K562 treated with DMSO at 1 percent for 24 hours (cell line): ENCODE measurements around the gene FAM72B. TPM values are rescaled to one million over a fixed set of nuclear protein-coding genes. Genes with fewer than 3 reads are reported as not detected.

Source experiments
- total RNA-seq: library from RNA; unstranded; fragments of 300-600 nt; gene quantifications from 2 replicates; pipeline ENCODE4 v1.2.3, GENCODE V29; 2022; ENCODE audit warnings: low read depth; ENCODE audit not compliant: insufficient read depth

FAM72B gene
- 10.0 and 12.1 TPM in 2 replicates for total RNA-seq

DNA sequence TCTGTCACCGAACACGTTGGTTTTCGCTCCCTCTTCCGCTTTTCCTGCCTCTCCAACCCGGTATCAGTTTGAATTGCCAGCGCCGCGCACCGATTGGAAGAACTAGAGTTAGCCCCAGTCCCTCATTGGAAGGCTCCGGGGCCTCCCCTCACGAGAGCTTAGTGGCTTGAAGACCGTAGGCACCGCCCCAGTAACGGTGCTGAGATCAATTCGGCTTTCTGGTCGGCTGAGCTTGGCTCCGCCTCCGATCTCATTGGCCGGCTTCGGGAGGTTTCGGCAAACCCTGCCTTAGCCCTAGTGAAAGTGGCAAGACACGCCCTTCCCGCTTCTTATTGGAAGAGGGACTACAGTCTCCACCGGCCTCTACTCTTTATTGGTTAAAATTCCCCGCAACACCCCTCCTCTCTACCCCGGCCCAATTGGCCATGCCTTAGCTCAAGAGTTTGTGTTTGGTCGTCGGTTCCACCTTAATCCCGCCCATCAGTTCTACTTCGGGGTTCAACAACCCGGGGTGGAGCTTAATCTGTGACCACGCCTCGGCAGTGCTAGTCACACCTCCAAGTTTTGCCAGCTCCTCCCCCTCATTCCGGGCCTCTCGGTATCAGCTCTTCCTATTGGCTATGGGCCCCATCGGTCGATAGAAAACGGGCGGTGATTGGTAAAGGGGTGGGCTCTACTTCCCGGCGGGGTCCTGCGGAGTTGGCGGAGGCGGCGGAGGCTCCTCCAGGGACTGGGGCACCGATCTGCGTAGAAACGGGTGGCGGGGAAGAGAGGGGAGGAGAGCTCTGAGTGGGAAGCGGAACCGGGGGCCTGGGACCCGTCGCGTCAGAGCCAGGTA lies at the start of gene FAM72B, which contains the start of gene SRGAP2C:
Gene FAM72B (minus strand): TSS at position 51 of the 838 bp plus-strand sequence. CDS start 851 bp downstream, outside the sequence.
Gene SRGAP2C (plus strand): TSS at position 686 of the 838 bp plus-strand sequence. CDS start 2,472 bp downstream, outside the sequence.

Other genes with a start within 250 kb of the FAM72B start
- gene SRGAP2C, start 635 bp upstream of the FAM72B start, total RNA-seq: 9.1 and 12.9 TPM in 2 replicates